Measurements from ENCODE around the gene SNN. TPM values are rescaled to one million over a fixed set of nuclear protein-coding genes. Genes with fewer than 3 reads are reported as not detected.

Gene SNN
- total and polyA plus RNA-seq, 2 of the 4 experiments (the other 2 are of a cell fraction): 10.0 to 13.0 TPM

DNA sequence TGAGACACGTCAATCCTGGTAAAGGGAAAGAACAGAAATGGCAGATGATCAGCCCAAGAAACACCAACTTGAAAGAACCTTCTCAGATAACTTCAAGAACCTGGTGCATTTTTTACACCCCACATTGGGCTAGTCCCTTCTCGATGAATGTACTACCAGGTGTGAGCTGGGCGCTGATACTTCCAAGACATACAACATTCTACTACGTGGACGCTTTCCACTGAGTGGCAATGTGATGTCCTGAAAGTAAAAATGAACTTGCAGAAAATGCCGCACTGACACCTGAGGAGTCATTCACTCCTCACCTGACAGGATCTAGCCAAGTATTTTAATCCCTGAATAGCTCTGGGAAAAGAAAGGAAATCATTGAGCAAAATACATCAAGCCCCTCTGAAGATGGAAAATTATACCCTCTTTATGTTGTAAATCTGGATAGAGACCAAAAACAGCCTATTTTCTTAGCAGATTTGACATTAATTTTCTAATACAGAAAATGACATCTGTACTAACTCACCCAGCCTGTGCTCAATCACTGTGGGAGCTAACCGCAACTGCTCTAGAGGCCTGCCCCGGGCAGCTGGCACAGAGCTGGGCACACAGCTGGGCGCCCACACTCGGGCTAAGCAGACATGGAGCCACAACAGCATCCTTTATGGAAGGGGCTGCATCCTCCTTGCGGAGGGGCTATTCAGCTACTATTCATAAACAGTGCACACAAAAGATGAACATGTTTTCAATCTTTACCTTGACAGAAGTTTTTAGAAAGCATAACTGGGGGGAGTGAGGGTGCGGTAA is 16.2 kb downstream of the SNN start (continued):
- TF ChIP-seq MXI1 (IDR thresholded peaks at IDR 0.05; ENCODE audit: borderline replicate concordance, low read depth, low read length): no peak

DNA sequence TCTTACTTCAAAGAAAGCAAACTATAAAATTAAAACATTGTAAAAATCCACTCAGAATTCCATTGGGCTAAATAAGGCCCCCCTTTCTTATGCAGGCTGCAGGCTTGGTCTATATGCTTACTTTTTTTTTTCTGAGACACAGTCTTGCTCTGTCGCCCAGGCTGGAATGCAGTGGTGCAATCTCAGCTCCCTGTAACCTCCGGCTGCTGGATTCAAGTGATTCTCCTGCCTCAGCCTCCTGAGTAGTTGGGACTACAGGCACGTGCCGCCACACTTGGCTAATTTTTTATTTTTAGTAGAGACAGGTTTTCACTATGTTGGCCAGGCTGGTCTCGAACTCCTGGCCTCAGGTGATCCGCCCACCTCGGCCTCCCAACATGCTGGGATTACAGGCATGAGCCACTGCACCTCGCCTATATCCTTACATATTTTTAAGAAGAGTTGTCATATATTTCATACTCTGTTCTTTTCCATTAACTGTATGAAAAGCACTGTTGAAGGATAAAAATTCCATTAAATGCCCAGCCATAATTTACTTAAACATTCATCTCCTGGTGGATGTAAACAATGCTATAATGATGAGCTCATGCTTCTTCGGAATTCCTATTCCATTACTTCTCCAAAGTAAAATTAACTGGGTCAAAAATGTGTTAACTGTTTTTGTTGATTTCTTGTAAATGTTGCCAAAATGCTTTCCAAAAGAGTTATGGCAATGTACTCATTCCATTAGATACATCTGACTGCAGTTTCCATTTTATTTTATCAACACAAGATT is 17.8 kb downstream of the SNN start:
- WGBS, 2 experiments (ENCODE audit: extremely low coverage in 2 of 2, insufficient read length in 1 of 2): no CpG with 5 or more reads among the region's 9 CpGs

More for the DNA sequence above, 17.8 kb downstream of the SNN start:
- Histone ChIP-seq H2BK20ac (ENCODE audit: low read depth, low read length) (no peak overlapping the region), H2BK120ac (ENCODE audit: low read depth, low read length) (no peak overlapping the region), H3K4me3 (ENCODE audit: insufficient read depth, low read depth, low read length) (no peak overlapping the region), H2AK5ac (ENCODE audit: low read depth, low read length) (no peak overlapping the region), H3K4me2 (ENCODE audit: low read depth, low read length) (no peak overlapping the region), H3K9me3 (ENCODE audit: control insufficient read depth, insufficient read depth, low read length) (no peaks in the 10 kb centered on the region), H4K91ac (ENCODE audit: insufficient read depth, low read depth, low read length) (no peak overlapping the region), H3K79me1 (ENCODE audit: low read depth in 1 of 2, low read length in 2 of 2) (peaks cover 28 to 68% of the 10 kb centered on the region in 2 experiments), H3K36me3 (ENCODE audit: control insufficient read depth, insufficient read depth, low read length) (peaks cover 30% of the 10 kb centered on the region), H2BK5ac (ENCODE audit: low read depth, low read length, poor library complexity, severe bottlenecking) (peak overlapping the region; percentile 83), H3K18ac (ENCODE audit: low read depth, low read length) (no peak overlapping the region; the same call in 1 of the 2 replicates), H3K23ac (ENCODE audit: low read depth, low read length) (no peak overlapping the region), H4K20me1 (ENCODE audit: insufficient read depth, low read length) (peaks cover 49% of the 10 kb centered on the region), H4K8ac (ENCODE audit: low read depth in 2 of 2, low read length in 2 of 2) (peak overlapping the region in 1 of 2 experiments; percentile 7; a peak in 1 of 4 replicates), H2AK9ac (replicated peaks; ENCODE audit: low read depth, low read length, poor library complexity) (no peak overlapping the region), H3K9me1 (ENCODE audit: insufficient read depth, low read length) (peaks cover 21% of the 10 kb centered on the region), H3K9ac (ENCODE audit: low read depth, low read length) (no peak overlapping the region), H3K27me3 (ENCODE audit: control insufficient read depth, insufficient read depth, low read length) (no peaks in the 10 kb centered on the region), H2BK15ac (ENCODE audit: low read depth, low read length) (no peak overlapping the region), H3K14ac (replicated peaks; ENCODE audit: low read depth, low read length) (no peak overlapping the region), H3K4me1 (ENCODE audit: control insufficient read depth, insufficient read depth, low read length) (peaks cover 22% of the 10 kb centered on the region), H2AFZ (replicated peaks; ENCODE audit: low read length, poor library complexity) (no peak overlapping the region), H3K27ac (ENCODE audit: insufficient read depth, low read length) (peak overlapping the region; percentile 78; the same call in 1 of the 2 replicates), H3K4ac (ENCODE audit: low read depth, low read length) (no peak overlapping the region), H3K56ac (ENCODE audit: extremely low read depth, insufficient read depth, low read length) (no peak overlapping the region), H4K5ac (ENCODE audit: low read depth, low read length) (no peak overlapping the region)
- peak; percentile 69 for DNase-seq
- intact Hi-C loops (cut with micrococcal nuclease): no loop called here
- no TSS peak for BruUV-seq (replicated peaks)
- ChIA-PET CTCF (no interaction called here), POLR2A (ENCODE audit: unreplicated experiment) (no interaction called here)
- ATAC-seq (ENCODE audit: low read depth): peak; percentile 61
- TF ChIP-seq NFE2L2 (IDR thresholded peaks at IDR 0.05; ENCODE audit: low read depth, low read length): no peak
- TF ChIP-seq SMC3 (IDR thresholded peaks at IDR 0.05; ENCODE audit: low read depth, low read length): no peak
- no peak for TF ChIP-seq FOS (IDR thresholded peaks at IDR 0.05; ENCODE audit: low read depth, low read length)
- peak; percentile 75 for TF ChIP-seq CEBPB (IDR thresholded peaks at IDR 0.05; ENCODE audit: low read depth, low read length)
- TF ChIP-seq, protein P1, sequence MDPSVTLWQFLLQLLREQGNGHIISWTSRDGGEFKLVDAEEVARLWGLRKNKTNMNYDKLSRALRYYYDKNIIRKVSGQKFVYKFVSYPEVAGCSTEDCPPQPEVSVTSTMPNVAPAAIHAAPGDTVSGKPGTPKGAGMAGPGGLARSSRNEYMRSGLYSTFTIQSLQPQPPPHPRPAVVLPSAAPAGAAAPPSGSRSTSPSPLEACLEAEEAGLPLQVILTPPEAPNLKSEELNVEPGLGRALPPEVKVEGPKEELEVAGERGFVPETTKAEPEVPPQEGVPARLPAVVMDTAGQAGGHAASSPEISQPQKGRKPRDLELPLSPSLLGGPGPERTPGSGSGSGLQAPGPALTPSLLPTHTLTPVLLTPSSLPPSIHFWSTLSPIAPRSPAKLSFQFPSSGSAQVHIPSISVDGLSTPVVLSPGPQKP (IDR thresholded peaks at IDR 0.05; ENCODE audit: borderline replicate concordance, low read depth, low read length): no peak
- no peak for TF ChIP-seq RFX5 (IDR thresholded peaks at IDR 0.05; ENCODE audit: low read depth, low read length)
- TF ChIP-seq MXI1 (IDR thresholded peaks at IDR 0.05; ENCODE audit: borderline replicate concordance, low read depth, low read length): no peak
- TF ChIP-seq MAZ (IDR thresholded peaks at IDR 0.05; ENCODE audit: borderline replicate concordance, low read depth, low read length): no peak
- peak; percentile 45; the same call in 1 of the 2 replicates for TF ChIP-seq BHLHE40 (IDR thresholded peaks at IDR 0.05; ENCODE audit: low read depth, low read length)
- TF ChIP-seq, protein P2, sequence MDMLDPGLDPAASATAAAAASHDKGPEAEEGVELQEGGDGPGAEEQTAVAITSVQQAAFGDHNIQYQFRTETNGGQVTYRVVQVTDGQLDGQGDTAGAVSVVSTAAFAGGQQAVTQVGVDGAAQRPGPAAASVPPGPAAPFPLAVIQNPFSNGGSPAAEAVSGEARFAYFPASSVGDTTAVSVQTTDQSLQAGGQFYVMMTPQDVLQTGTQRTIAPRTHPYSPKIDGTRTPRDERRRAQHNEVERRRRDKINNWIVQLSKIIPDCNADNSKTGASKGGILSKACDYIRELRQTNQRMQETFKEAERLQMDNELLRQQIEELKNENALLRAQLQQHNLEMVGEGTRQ (IDR thresholded peaks at IDR 0.05; ENCODE audit: low read depth, low read length): no peak
- dilution Hi-C loops (cut with HindIII; ENCODE audit: low sequenced_read_pairs, unreplicated experiment): no loop called here
- in situ Hi-C loops (cut with MboI; ENCODE audit: low sequenced_read_pairs): no loop called here
